Measurements from ENCODE around the gene ADAP1. TPM values are rescaled to one million over a fixed set of nuclear protein-coding genes. Genes with fewer than 3 reads are reported as not detected.

Gene ADAP1
- polyA plus RNA-seq, 3 donors = 49.1 to 117 (median 72.2) TPM

DNA sequence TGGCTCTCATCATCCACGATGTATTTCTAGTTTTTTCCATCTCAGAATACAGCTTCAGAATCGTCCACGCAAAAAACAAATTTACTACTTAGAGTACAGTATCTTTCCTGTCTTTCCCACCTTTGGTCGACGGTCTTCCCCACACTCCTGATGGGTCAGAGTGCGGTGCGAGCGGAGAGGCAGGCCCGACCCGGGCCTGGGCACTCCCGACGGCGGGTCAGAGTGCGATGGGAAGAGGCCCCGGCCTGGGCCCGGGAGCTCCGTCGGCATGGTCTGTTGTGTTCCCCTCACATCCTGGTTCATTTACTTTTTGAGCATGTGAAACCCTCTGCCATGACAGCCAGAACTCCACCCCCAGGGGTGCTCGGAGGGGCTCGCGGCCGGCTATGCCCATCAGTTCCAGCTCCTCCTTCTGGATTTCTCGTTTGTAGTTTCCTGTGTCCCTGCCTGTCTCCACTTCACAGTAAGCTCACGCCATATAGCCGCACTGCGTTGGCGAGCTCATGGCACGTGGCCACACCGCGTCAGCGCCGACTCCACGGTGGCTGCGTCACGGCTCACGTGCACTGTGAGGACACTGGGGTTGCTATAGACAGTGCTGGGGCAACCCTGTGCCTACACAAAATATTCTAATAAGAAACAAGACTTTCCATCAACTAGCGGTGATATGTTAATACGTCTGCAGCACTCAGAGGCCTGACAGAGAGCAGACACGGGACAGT lies 13.0 kb upstream of the ADAP1 start:
- Mint-ChIP-seq H3K36me3 (peaks cover 48 to 59% of the 10 kb centered on the region in 2 donors), H3K4me3 (no peak overlapping the region)
- H3K4me1 ChIP-seq (ENCODE audit: control insufficient read depth in 1 of 2, insufficient read depth in 2 of 2, low read length in 2 of 2) = peaks cover 76 to 83% of the 10 kb centered on the region in 2 donors

DNA sequence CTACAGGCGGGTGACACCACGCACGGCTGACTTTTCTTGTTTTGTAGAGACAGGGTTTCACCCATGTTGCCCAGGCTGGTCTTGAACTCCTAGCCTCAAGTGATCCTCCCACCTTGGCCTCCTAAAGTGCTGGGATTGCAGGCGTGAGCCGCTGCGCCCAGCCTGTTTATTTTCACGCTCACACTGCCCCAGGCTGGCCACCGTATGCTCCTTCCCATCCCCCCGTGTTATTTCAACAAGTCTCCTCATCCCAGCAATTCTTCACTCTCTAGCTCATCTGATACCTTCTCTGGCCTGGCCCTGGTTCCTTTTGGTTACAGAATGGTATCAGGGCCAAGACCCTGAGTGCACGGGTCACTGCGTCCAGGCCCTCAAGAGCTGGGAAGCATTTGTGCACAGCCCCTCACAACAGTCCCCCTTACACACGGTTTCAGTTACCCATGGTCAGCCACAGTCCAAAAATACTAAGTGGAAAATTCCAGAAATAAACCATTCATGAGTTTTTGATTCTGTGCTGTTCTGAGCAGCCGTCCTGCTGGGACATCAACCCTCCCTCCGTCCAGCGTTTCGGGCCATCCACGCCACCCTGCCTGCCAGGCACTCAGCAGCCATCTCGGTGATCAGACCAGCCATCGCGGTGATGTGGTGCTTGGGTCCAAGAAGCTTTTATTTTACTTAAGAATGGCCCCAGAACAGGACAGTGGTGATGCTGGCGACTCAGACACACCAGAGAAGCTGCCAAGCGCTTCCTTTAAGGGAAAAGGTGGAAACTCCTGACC lies 12.0 kb upstream of the ADAP1 start:
- Histone ChIP-seq H3K4me1 (ENCODE audit: control insufficient read depth in 1 of 2, insufficient read depth in 2 of 2, low read length in 2 of 2) (peaks cover 81 to 87% of the 10 kb centered on the region in 2 donors), H3K79me2 (ENCODE audit: insufficient read depth, low read length) (peaks cover 47% of the 10 kb centered on the region), H3K27ac (ENCODE audit: low read depth in 1 of 2, low read length in 2 of 2) (peak overlapping the region in 1 of 2 donors; percentile 87), H3K36me3 (replicated peaks in 1 of 2; ENCODE audit: control insufficient read depth in 1 of 2, insufficient read depth in 2 of 2, low read length in 2 of 2) (peaks cover 27 to 49% of the 10 kb centered on the region in 2 donors), H3K9ac (ENCODE audit: insufficient read depth, low read length, poor library complexity, severe bottlenecking) (no peak overlapping the region), H3K27me3 (ENCODE audit: control insufficient read depth in 2 of 2, insufficient read depth in 2 of 2, low read length in 2 of 2) (no peaks in the 10 kb centered on the region), H4K20me1 (ENCODE audit: insufficient read depth, low read length) (peaks cover 81% of the 10 kb centered on the region), H3K4me3 (replicated peaks in 1 of 3; ENCODE audit: low read depth in 2 of 3, low read length in 3 of 3) (no peak overlapping the region), H3K4me2 (replicated peaks; ENCODE audit: extremely low read depth, low read length, poor library complexity, severe bottlenecking) (peak overlapping the region; percentile 68), H3K9me3 (replicated peaks in 1 of 2; ENCODE audit: control insufficient read depth in 1 of 2, insufficient read depth in 1 of 2, low read length in 2 of 2) (no peaks in the 10 kb centered on the region), H2AFZ (ENCODE audit: insufficient read depth, low read depth, low read length, poor library complexity, severe bottlenecking) (no peak overlapping the region)
- WGBS (ENCODE audit: insufficient coverage) = 85% methylated on average over 18 of the region's 22 CpGs
- peak overlapping the region in 1 of 2 donors; percentile 80 for H3K4me3 Mint-ChIP-seq
- peaks cover 40 to 54% of the 10 kb centered on the region in 2 donors for H3K36me3 Mint-ChIP-seq
- H3K4me1 Mint-ChIP-seq = peaks cover 86% of the 10 kb centered on the region
- peak overlapping the region; percentile 32 to 95 (median 75) for H3K27ac Mint-ChIP-seq
- intact Hi-C loops (cut with micrococcal nuclease) = no loop called here
- peaks cover 0 to 1% (median 0%) of the 10 kb centered on the region in 7 donors for H3K9me3 Mint-ChIP-seq
- TF ChIP-seq, protein P1, sequence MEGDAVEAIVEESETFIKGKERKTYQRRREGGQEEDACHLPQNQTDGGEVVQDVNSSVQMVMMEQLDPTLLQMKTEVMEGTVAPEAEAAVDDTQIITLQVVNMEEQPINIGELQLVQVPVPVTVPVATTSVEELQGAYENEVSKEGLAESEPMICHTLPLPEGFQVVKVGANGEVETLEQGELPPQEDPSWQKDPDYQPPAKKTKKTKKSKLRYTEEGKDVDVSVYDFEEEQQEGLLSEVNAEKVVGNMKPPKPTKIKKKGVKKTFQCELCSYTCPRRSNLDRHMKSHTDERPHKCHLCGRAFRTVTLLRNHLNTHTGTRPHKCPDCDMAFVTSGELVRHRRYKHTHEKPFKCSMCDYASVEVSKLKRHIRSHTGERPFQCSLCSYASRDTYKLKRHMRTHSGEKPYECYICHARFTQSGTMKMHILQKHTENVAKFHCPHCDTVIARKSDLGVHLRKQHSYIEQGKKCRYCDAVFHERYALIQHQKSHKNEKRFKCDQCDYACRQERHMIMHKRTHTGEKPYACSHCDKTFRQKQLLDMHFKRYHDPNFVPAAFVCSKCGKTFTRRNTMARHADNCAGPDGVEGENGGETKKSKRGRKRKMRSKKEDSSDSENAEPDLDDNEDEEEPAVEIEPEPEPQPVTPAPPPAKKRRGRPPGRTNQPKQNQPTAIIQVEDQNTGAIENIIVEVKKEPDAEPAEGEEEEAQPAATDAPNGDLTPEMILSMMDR (IDR thresholded peaks at IDR 0.05) = no peak
- no peak for DNase-seq
- peaks cover 0 to 6% (median 3%) of the 10 kb centered on the region in 3 donors for H3K27me3 Mint-ChIP-seq (ENCODE audit: low read depth in 3 of 3)

More for the DNA sequence above, 13.0 kb upstream of the ADAP1 start:
- peaks cover 0 to 1% (median 0%) of the 10 kb centered on the region in 7 donors for H3K9me3 Mint-ChIP-seq
- no peak for DNase-seq
- H3K79me2 ChIP-seq (ENCODE audit: insufficient read depth, low read length) = peaks cover 58% of the 10 kb centered on the region
- H3K4me1 Mint-ChIP-seq = peaks cover 85% of the 10 kb centered on the region
- intact Hi-C loops (cut with micrococcal nuclease) = no loop called here
- peaks cover 86% of the 10 kb centered on the region for H4K20me1 ChIP-seq (ENCODE audit: insufficient read depth, low read length)
- peaks cover 35 to 59% of the 10 kb centered on the region in 2 donors for H3K36me3 ChIP-seq (replicated peaks in 1 of 2; ENCODE audit: control insufficient read depth in 1 of 2, insufficient read depth in 2 of 2, low read length in 2 of 2)
- TF ChIP-seq, protein P1 (IDR thresholded peaks at IDR 0.05) = no peak
- peaks cover 0 to 6% (median 2%) of the 10 kb centered on the region in 3 donors for H3K27me3 Mint-ChIP-seq (ENCODE audit: low read depth in 3 of 3)
- H3K27ac Mint-ChIP-seq = peak overlapping the region in 4 of 7 donors; percentile 34 to 78 (median 60)
- WGBS (ENCODE audit: insufficient coverage) = 96% methylated on average over 39 of the region's 39 CpGs
- no peak overlapping the region for H3K27ac ChIP-seq (ENCODE audit: low read depth in 1 of 2, low read length in 2 of 2)
- no peak overlapping the region for H3K4me2 ChIP-seq (replicated peaks; ENCODE audit: extremely low read depth, low read length, poor library complexity, severe bottlenecking)
- H3K9me3 ChIP-seq (replicated peaks in 1 of 2; ENCODE audit: control insufficient read depth in 1 of 2, insufficient read depth in 1 of 2, low read length in 2 of 2) = no peaks in the 10 kb centered on the region
- no peak overlapping the region for H3K4me3 ChIP-seq (replicated peaks in 1 of 3; ENCODE audit: low read depth in 2 of 3, low read length in 3 of 3)
- H2AFZ ChIP-seq (ENCODE audit: insufficient read depth, low read depth, low read length, poor library complexity, severe bottlenecking) = no peak overlapping the region
- H3K27me3 ChIP-seq (ENCODE audit: control insufficient read depth in 2 of 2, insufficient read depth in 2 of 2, low read length in 2 of 2) = no peaks in the 10 kb centered on the region
- no peak overlapping the region for H3K9ac ChIP-seq (ENCODE audit: insufficient read depth, low read length, poor library complexity, severe bottlenecking)
